IMR-90 (cell line): Measurements from ENCODE around the gene MYADML2. TPM values are rescaled to one million over a fixed set of nuclear protein-coding genes. Genes with fewer than 3 reads are reported as not detected.
A peak's percentile ranks its signal among the peaks of the same experiment; 100 is the strongest.

ENCODE experiments used
- ATAC-seq: fragments of 200-7000 bp; cut with Tn5 transposase; 2 replicates; pipeline ENCODE4 v1.9.1; 2020; ENCODE audit warnings: low read depth, mild to moderate bottlenecking, moderate library complexity
- BruUV-seq: library from RNA; stranded (reverse); fragments of 400-500 nt; replicated peaks from 2 replicates; lab custom pipeline; 2021; lab: Mats Ljungman, UMichigan
- CTCF ChIA-PET: fragments of 300-600 bp; formaldehyde crosslinking; extraction: SDS; loops from one replicate; lab custom pipeline; 2021; ENCODE audit warnings: antibody characterized with exemption; lab: Yijun Ruan, JAX
- POLR2A ChIA-PET: fragments of 300-600 bp; sonication (Branson Sonifier 250); formaldehyde crosslinking; loops from one replicate; lab custom pipeline; 2022; ENCODE audit warnings: antibody characterized with exemption; ENCODE audit not compliant: unreplicated experiment; lab: Charles Lee
- DNase-seq: peaks from one replicate; pipeline ENCODE4 v3.0.0; 2013
- H2AFZ ChIP-seq: replicated peaks from 2 replicates; pipeline ENCODE3; 2013; ENCODE audit warnings: low read length, mild to moderate bottlenecking; ENCODE audit not compliant: poor library complexity
- H2AK5ac ChIP-seq: 2 replicates; pipeline ENCODE4 v1.6.1; 2013; ENCODE audit warnings: low read depth, low read length, inconsistent platforms
- H2AK9ac ChIP-seq: replicated peaks from 2 replicates; pipeline ENCODE3; 2013; ENCODE audit warnings: mild to moderate bottlenecking, low read depth, low read length, moderate library complexity; ENCODE audit not compliant: poor library complexity
- H2BK120ac ChIP-seq: 2 replicates; pipeline ENCODE4 v1.6.1; 2013; ENCODE audit warnings: low read depth, low read length, inconsistent platforms
- H2BK15ac ChIP-seq: 3 replicates; pipeline ENCODE4 v1.6.1; 2013; ENCODE audit warnings: low read depth, low read length, inconsistent platforms
- H2BK20ac ChIP-seq: 2 replicates; pipeline ENCODE4 v1.6.1; 2013; ENCODE audit warnings: low read depth, mild to moderate bottlenecking, inconsistent platforms, low read length, moderate library complexity
- H2BK5ac ChIP-seq: 2 replicates; pipeline ENCODE4 v1.6.1; 2013; ENCODE audit warnings: mild to moderate bottlenecking, low read depth, low read length, inconsistent platforms; ENCODE audit not compliant: poor library complexity, severe bottlenecking
- H3K14ac ChIP-seq: replicated peaks from 2 replicates; pipeline ENCODE4 v1.6.1; 2013; ENCODE audit warnings: low read depth, low read length, inconsistent platforms
- H3K18ac ChIP-seq: 2 replicates; pipeline ENCODE4 v1.6.1; 2013; ENCODE audit warnings: low read depth, low read length, control low read depth
- H3K23ac ChIP-seq: 2 replicates; pipeline ENCODE4 v1.6.1; 2013; ENCODE audit warnings: low read depth, low read length, inconsistent platforms
- H3K27ac ChIP-seq: 2 replicates; pipeline ENCODE4 v1.5.1; 2013; ENCODE audit warnings: mild to moderate bottlenecking, control low read depth, low read length; ENCODE audit not compliant: insufficient read depth
- H3K27me3 ChIP-seq: 2 replicates; pipeline ENCODE4 v1.6.1; 2013; ENCODE audit warnings: low read length; ENCODE audit not compliant: control insufficient read depth, insufficient read depth
- H3K36me3 ChIP-seq: 2 replicates; pipeline ENCODE4 v1.6.1; 2013; ENCODE audit warnings: low read length, mixed read lengths; ENCODE audit not compliant: control insufficient read depth, insufficient read depth
- H3K4ac ChIP-seq: 2 replicates; pipeline ENCODE4 v1.6.1; 2013; ENCODE audit warnings: low read depth, low read length, inconsistent platforms
- H3K4me1 ChIP-seq: 2 replicates; pipeline ENCODE4 v1.6.1; 2013; ENCODE audit warnings: low read length, mixed read lengths; ENCODE audit not compliant: control insufficient read depth, insufficient read depth
- H3K4me2 ChIP-seq: 2 replicates; pipeline ENCODE4 v1.6.1; 2013; ENCODE audit warnings: low read depth, mild to moderate bottlenecking, control low read depth, low read length, moderate library complexity
- H3K4me3 ChIP-seq: 2 replicates; pipeline ENCODE4 v1.5.1; 2013; ENCODE audit warnings: low read depth, mild to moderate bottlenecking, control low read depth, low read length, moderate library complexity; ENCODE audit not compliant: insufficient read depth
- H3K56ac ChIP-seq: 2 replicates; pipeline ENCODE4 v1.6.1; 2013; ENCODE audit warnings: low read length, inconsistent platforms; ENCODE audit not compliant: insufficient read depth; ENCODE audit errors: extremely low read depth
- H3K79me1 ChIP-seq, 2 experiments: 2 replicates each; pipeline ENCODE4 v1.6.1; 2013; ENCODE audit warnings: low read length in 2 of 2, inconsistent platforms in 1 of 2, low read depth in 1 of 2
- H3K9ac ChIP-seq: 2 replicates; pipeline ENCODE4 v1.6.1; 2013; ENCODE audit warnings: low read depth, low read length, control low read depth
- H3K9me1 ChIP-seq: 2 replicates; pipeline ENCODE4 v1.6.1; 2013; ENCODE audit warnings: low read length, inconsistent platforms; ENCODE audit not compliant: insufficient read depth
- H3K9me3 ChIP-seq: 2 replicates; pipeline ENCODE4 v1.6.1; 2013; ENCODE audit warnings: low read length; ENCODE audit not compliant: control insufficient read depth, insufficient read depth
- H4K20me1 ChIP-seq: 2 replicates; pipeline ENCODE4 v1.6.1; 2013; ENCODE audit warnings: low read length, inconsistent platforms; ENCODE audit not compliant: insufficient read depth
- H4K5ac ChIP-seq: 2 replicates; pipeline ENCODE4 v1.6.1; 2013; ENCODE audit warnings: mild to moderate bottlenecking, low read depth, low read length, control low read depth
- H4K8ac ChIP-seq, 2 experiments: 2 replicates each; pipeline ENCODE4 v1.6.1; 2013; ENCODE audit warnings: low read depth in 2 of 2, low read length in 2 of 2, control low read depth in 1 of 2, inconsistent platforms in 1 of 2
- H4K91ac ChIP-seq: 2 replicates; pipeline ENCODE4 v1.6.1; 2013; ENCODE audit warnings: low read depth, low read length, inconsistent platforms; ENCODE audit not compliant: insufficient read depth
- CEBPB ChIP-seq: IDR thresholded peaks from 2 replicates; pipeline ENCODE4 v1.6.1; 2012; ENCODE audit warnings: low read depth, low read length, improper control_type of control experiment
- FOS ChIP-seq: fragments of 150-350 bp; IDR thresholded peaks from 2 replicates; pipeline ENCODE4 v1.6.1; 2016; ENCODE audit warnings: low read depth, low read length
- MAZ ChIP-seq: IDR thresholded peaks from 2 replicates; pipeline ENCODE4 v1.6.1; 2012; ENCODE audit warnings: low read depth, mild to moderate bottlenecking, low read length, improper control_type of control experiment, moderate library complexity, borderline replicate concordance
- MXI1 ChIP-seq: IDR thresholded peaks from 2 replicates; pipeline ENCODE4 v1.6.1; 2012; ENCODE audit warnings: low read depth, mild to moderate bottlenecking, low read length, moderate library complexity, borderline replicate concordance
- NFE2L2 ChIP-seq: fragments of 150-350 bp; IDR thresholded peaks from 2 replicates; pipeline ENCODE4 v1.6.1; 2016; ENCODE audit warnings: low read depth, mild to moderate bottlenecking, low read length
- RAD21 ChIP-seq: IDR thresholded peaks from 2 replicates; pipeline ENCODE4 v1.6.1; 2012; ENCODE audit warnings: low read length, improper control_type of control experiment
- RCOR1 ChIP-seq: IDR thresholded peaks from 2 replicates; pipeline ENCODE4 v1.6.1; 2012; ENCODE audit warnings: mild to moderate bottlenecking, low read length, improper control_type of control experiment; ENCODE audit not compliant: insufficient replicate concordance
- USF2 ChIP-seq: fragments of 150-350 bp; IDR thresholded peaks from 2 replicates; pipeline ENCODE4 v1.6.1; 2017; ENCODE audit warnings: mild to moderate bottlenecking, antibody characterized with exemption, low read length, low read depth
- WGBS, 2 experiments: methylation state at CpG; one replicate each; pipeline versions ENCODE4 v1.1.5 to v1.1.7; 2013; ENCODE audit warnings: missing lambda C conversion rate in 2 of 2; ENCODE audit not compliant: insufficient read length in 1 of 2; ENCODE audit errors: extremely low coverage in 2 of 2; 5-methylcytosine and 5-hydroxymethylcytosine counted together
- dilution Hi-C: fragments of 300-500 bp; cut with HindIII; formaldehyde crosslinking; loops from one replicate; pipeline ENCODE4 v1.14.3; 2018; ENCODE audit warnings: low sequenced_read_pairs; ENCODE audit not compliant: unreplicated experiment
- in situ Hi-C: fragments of 300-500 bp; cut with MboI; formaldehyde crosslinking; loops from 3 replicates; pipeline ENCODE4 v1.14.3; 2019; ENCODE audit warnings: low sequenced_read_pairs, inconsistent platforms, mixed read lengths
- intact Hi-C: fragments of 100-400 bp; cut with micrococcal nuclease; formaldehyde crosslinking; loops from 2 replicates; pipeline ENCODE4 v1.10.0; 2022
- polyA plus RNA-seq, 3 experiments: library from polyadenylated mRNA; depleted of rRNA; stranded (reverse); fragments of >200 nt; gene quantifications; 2 replicates each; pipeline ENCODE4 v1.2.3, GENCODE V29; 2012; ENCODE audit warnings: low replicate concordance in 1 of 3
- total RNA-seq: library from RNA; depleted of rRNA; stranded (reverse); fragments of >200 nt; gene quantifications from 2 replicates; pipeline ENCODE4 v1.2.3, GENCODE V29; 2012

Gene MYADML2
- total and polyA plus RNA-seq, 2 of the 4 experiments (the other 2 are of a cell fraction), result not detected

DNA sequence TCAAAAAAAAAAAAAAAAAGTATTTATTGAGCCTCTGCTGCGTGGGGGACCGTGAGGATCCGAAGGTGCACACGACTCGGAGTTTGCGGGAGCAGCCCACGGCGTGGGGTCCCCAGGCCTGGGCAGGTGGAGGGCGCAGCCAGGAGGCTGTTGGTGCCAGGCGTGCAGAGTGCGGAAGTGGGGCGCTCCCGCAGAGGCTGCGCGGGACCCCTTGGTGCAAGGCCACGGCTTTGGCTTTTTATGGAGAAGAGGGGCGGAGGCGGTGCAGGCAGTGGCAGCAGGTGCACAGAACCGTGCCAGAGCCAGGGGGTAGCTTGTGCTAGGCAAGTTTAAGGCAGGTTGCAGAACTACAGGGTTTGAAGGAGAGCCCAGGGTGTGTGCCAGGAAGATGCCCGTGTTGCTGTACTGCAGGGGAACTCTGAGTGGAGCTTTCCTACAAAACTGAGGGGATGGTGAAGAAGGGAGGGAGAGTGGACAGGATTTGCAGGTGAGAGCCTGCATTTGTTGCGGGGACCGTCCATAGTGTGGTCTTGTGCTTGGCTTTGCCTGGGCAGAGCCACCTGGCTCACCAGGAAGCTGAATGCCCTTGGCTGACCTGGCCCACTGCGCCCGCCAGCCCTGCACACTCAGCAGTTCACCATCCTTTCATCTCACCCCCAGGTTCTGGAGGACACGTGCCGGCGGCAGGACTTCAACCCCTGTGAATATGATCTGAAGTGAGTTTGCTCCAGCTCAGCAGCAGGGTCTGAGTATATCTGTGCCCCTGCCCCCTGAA, 31.7 kb upstream of the MYADML2 start:
- H3K23ac ChIP-seq, result 0 out of 2 replicates have a peak overlapping the region, but pooled peaks have one; percentile 24
- H3K27ac ChIP-seq, result no peak overlapping the region
- CTCF ChIA-PET, result no interaction called here
- H4K20me1 ChIP-seq, result no peaks in the 10 kb centered on the region
- H2BK15ac ChIP-seq, result no peak overlapping the region
- dilution Hi-C loops, result no loop called here
- H2BK5ac ChIP-seq, result no peak overlapping the region
- H3K56ac ChIP-seq, result no peak overlapping the region
- H3K4me3 ChIP-seq, result no peak overlapping the region
- H3K4ac ChIP-seq, result peak overlapping the region; percentile 12; the same call in 1 of the 2 replicates
- H2BK120ac ChIP-seq, result no peak overlapping the region
- peak overlapping the region; percentile 93 for H2AK9ac ChIP-seq
- no TSS peak for BruUV-seq
- H4K8ac ChIP-seq, result peak overlapping the region in 1 of 2 experiments; percentile 15; a peak in 2 of 4 replicates
- no peak overlapping the region for H4K91ac ChIP-seq
- H2AFZ ChIP-seq, result peak overlapping the region; percentile 17
- H3K14ac ChIP-seq, result 0 out of 2 replicates have a peak overlapping the region, but pooled peaks have one; percentile 5
- ATAC-seq (no peak), DNase-seq (no peak)
- H3K79me1 ChIP-seq, result peaks cover 10 to 25% of the 10 kb centered on the region in 2 experiments; a peak in 3 of 4 replicates
- in situ Hi-C loops, result no loop called here
- H3K9ac ChIP-seq, result no peak overlapping the region
- H3K9me3 ChIP-seq, result no peaks in the 10 kb centered on the region
- POLR2A ChIA-PET, result no interaction called here
- no peak overlapping the region; the same call in 1 of the 2 replicates for H3K4me2 ChIP-seq
- WGBS, 2 experiments, result 91% methylated on average over 21 of the region's 27 CpGs; no CpG with 5 or more reads in 1 of the 2 experiments
- H4K5ac ChIP-seq, result no peak overlapping the region
- intact Hi-C loops, result loop anchor here (1.0 kb wide), 1 partner anchor 13 kb away; no protein-coding TSS in a partner anchor
- TF ChIP-seq MXI1, result no peak
- no peak for TF ChIP-seq FOS
- TF ChIP-seq MAZ, result no peak
- TF ChIP-seq RAD21, result no peak
- TF ChIP-seq USF2, result no peak
- no peak for TF ChIP-seq CEBPB
- TF ChIP-seq RCOR1, result no peak
- TF ChIP-seq NFE2L2, result no peak
- H3K27me3 ChIP-seq, result no peaks in the 10 kb centered on the region
- peak overlapping the region; percentile 33; the same call in 1 of the 2 replicates for H2AK5ac ChIP-seq
- H3K9me1 ChIP-seq, result peaks cover 13% of the 10 kb centered on the region
- H2BK20ac ChIP-seq, result no peak overlapping the region
- H3K36me3 ChIP-seq, result peaks cover 6% of the 10 kb centered on the region; the same call in 1 of the 2 replicates
- peaks cover 3% of the 10 kb centered on the region for H3K4me1 ChIP-seq
- H3K18ac ChIP-seq, result no peak overlapping the region
